ENCODE measurements around the gene BNIP3.

DNA sequence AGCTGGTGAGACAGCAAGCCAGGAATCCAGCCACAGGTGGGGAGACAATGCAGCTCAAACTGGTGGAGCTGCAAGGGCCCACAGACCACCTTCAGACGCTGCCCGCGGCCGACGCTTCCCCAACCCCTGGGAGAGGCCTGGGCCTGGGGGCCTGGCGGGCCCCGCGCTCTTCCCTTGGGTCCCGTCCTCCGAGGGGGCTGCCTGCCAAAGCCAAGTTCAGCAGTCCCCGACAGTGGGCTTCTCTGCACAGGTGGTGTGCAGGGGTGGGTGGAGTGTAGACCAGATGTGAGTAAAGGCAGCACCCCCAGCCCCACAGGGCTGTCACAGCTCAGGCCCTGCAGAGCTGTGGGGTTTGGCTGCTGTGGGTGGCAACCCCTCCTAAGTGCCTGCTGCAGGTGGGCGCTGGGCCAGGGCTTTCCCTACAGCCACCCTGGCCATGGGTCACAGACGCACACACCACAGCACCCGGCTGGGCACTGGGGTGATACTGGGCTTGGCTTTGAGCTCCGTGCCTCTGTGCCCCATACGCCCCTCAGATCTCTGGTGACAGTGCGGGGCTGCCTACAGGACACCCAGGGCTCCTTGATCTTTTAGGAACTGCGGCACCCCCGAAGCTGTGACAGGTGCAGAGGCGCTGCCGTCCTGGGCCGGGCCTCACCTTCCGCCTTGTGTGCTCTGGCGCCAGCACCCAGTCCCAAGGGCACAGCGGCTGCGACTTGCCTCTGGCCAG is 20.5 kb downstream of the BNIP3 start:
- TF ChIP-seq, protein P1, sequence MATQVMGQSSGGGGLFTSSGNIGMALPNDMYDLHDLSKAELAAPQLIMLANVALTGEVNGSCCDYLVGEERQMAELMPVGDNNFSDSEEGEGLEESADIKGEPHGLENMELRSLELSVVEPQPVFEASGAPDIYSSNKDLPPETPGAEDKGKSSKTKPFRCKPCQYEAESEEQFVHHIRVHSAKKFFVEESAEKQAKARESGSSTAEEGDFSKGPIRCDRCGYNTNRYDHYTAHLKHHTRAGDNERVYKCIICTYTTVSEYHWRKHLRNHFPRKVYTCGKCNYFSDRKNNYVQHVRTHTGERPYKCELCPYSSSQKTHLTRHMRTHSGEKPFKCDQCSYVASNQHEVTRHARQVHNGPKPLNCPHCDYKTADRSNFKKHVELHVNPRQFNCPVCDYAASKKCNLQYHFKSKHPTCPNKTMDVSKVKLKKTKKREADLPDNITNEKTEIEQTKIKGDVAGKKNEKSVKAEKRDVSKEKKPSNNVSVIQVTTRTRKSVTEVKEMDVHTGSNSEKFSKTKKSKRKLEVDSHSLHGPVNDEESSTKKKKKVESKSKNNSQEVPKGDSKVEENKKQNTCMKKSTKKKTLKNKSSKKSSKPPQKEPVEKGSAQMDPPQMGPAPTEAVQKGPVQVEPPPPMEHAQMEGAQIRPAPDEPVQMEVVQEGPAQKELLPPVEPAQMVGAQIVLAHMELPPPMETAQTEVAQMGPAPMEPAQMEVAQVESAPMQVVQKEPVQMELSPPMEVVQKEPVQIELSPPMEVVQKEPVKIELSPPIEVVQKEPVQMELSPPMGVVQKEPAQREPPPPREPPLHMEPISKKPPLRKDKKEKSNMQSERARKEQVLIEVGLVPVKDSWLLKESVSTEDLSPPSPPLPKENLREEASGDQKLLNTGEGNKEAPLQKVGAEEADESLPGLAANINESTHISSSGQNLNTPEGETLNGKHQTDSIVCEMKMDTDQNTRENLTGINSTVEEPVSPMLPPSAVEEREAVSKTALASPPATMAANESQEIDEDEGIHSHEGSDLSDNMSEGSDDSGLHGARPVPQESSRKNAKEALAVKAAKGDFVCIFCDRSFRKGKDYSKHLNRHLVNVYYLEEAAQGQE (tag by site-specific recombination; IDR thresholded peaks at IDR 0.05): no peak
- TF ChIP-seq, protein P2, sequence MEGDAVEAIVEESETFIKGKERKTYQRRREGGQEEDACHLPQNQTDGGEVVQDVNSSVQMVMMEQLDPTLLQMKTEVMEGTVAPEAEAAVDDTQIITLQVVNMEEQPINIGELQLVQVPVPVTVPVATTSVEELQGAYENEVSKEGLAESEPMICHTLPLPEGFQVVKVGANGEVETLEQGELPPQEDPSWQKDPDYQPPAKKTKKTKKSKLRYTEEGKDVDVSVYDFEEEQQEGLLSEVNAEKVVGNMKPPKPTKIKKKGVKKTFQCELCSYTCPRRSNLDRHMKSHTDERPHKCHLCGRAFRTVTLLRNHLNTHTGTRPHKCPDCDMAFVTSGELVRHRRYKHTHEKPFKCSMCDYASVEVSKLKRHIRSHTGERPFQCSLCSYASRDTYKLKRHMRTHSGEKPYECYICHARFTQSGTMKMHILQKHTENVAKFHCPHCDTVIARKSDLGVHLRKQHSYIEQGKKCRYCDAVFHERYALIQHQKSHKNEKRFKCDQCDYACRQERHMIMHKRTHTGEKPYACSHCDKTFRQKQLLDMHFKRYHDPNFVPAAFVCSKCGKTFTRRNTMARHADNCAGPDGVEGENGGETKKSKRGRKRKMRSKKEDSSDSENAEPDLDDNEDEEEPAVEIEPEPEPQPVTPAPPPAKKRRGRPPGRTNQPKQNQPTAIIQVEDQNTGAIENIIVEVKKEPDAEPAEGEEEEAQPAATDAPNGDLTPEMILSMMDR (tag by site-specific recombination; IDR thresholded peaks at IDR 0.05): no peak
- TF ChIP-seq ZNF155 (tag by site-specific recombination; IDR thresholded peaks at IDR 0.05): no peak
- TF ChIP-seq ZNF501 (tag by site-specific recombination; IDR thresholded peaks at IDR 0.05): no peak
- no peak for TF ChIP-seq ZNF76 (tag by site-specific recombination; IDR thresholded peaks at IDR 0.05; ENCODE audit: borderline replicate concordance, low read depth)
- no peak for TF ChIP-seq TCF7L2 (IDR thresholded peaks at IDR 0.05; ENCODE audit: borderline replicate concordance, low read depth, low read length)
- TF ChIP-seq, protein P3, sequence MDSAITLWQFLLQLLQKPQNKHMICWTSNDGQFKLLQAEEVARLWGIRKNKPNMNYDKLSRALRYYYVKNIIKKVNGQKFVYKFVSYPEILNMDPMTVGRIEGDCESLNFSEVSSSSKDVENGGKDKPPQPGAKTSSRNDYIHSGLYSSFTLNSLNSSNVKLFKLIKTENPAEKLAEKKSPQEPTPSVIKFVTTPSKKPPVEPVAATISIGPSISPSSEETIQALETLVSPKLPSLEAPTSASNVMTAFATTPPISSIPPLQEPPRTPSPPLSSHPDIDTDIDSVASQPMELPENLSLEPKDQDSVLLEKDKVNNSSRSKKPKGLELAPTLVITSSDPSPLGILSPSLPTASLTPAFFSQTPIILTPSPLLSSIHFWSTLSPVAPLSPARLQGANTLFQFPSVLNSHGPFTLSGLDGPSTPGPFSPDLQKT (IDR thresholded peaks at IDR 0.05; ENCODE audit: borderline replicate concordance, low read depth, low read length): no peak
- no peak for TF ChIP-seq MEIS1 (CRISPR knock-in tag; IDR thresholded peaks at IDR 0.05; ENCODE audit: borderline replicate concordance)

Measured in HEK293 (cell line).